WERI-Rb-1 (cell line): ENCODE results near the gene SPCS1.

Experiments used
- DNase-seq: peaks from one replicate; pipeline ENCODE4 v3.0.0-alpha.2; 2020
- H3K27ac ChIP-seq: fragments of 250-450 bp; sonication (Bioruptor Pico); 2 replicates; pipeline ENCODE4 v1.5.1; 2020; ENCODE audit warnings: mild to moderate bottlenecking, moderate library complexity
- H3K27me3 ChIP-seq: fragments of 250-450 bp; sonication (Bioruptor Pico); 2 replicates; pipeline ENCODE4 v1.5.1; 2021; ENCODE audit warnings: mild to moderate bottlenecking, low read depth, moderate library complexity; ENCODE audit not compliant: insufficient read depth, severe bottlenecking
- H3K36me3 ChIP-seq: fragments of 250-450 bp; sonication (Bioruptor Pico); 2 replicates; pipeline ENCODE4 v1.5.1; 2020; ENCODE audit warnings: mild to moderate bottlenecking, moderate library complexity
- H3K4me3 ChIP-seq: 2 replicates; pipeline ENCODE4 v1.5.1; 2011; ENCODE audit warnings: low read depth, mild to moderate bottlenecking, control low read depth, low read length
- H3K9me3 ChIP-seq: fragments of 250-450 bp; sonication (Bioruptor Pico); 2 replicates; pipeline ENCODE4 v1.5.1; 2021; ENCODE audit warnings: mild to moderate bottlenecking, moderate library complexity; ENCODE audit not compliant: severe bottlenecking
- TF ChIP-seq, protein P1 (sequence below): IDR thresholded peaks from 2 replicates; pipeline ENCODE4 v1.5.1; 2011; ENCODE audit warnings: low read depth, mild to moderate bottlenecking, control low read depth, inconsistent platforms, low read length

Gene SPCS1

DNA sequence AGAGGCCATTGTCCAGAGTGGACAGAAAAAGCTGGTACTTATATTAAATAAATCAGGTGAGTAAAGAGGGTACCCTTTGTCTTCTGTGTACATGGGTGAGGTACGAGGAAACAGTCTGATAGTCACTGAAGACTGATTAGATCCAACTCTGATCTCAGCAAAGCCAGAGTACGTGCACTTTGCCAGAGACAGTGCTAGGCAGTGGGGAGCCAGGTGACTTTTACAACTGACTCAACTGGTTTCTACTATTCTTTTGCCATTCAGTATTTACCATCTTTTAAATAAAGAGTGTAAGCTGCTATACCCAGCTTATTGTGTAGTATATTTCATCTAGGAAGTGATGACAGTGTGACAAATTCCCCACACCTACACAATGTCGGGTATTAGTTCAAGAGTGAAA, 16.8 kb upstream of the SPCS1 start:
- no peaks in the 10 kb centered on the region for H3K27me3 ChIP-seq
- no peak overlapping the region for H3K4me3 ChIP-seq
- DNase-seq, result no peak
- peaks cover 77% of the 10 kb centered on the region for H3K36me3 ChIP-seq
- TF ChIP-seq, protein P1, sequence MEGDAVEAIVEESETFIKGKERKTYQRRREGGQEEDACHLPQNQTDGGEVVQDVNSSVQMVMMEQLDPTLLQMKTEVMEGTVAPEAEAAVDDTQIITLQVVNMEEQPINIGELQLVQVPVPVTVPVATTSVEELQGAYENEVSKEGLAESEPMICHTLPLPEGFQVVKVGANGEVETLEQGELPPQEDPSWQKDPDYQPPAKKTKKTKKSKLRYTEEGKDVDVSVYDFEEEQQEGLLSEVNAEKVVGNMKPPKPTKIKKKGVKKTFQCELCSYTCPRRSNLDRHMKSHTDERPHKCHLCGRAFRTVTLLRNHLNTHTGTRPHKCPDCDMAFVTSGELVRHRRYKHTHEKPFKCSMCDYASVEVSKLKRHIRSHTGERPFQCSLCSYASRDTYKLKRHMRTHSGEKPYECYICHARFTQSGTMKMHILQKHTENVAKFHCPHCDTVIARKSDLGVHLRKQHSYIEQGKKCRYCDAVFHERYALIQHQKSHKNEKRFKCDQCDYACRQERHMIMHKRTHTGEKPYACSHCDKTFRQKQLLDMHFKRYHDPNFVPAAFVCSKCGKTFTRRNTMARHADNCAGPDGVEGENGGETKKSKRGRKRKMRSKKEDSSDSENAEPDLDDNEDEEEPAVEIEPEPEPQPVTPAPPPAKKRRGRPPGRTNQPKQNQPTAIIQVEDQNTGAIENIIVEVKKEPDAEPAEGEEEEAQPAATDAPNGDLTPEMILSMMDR, result no peak
- H3K9me3 ChIP-seq, result no peaks in the 10 kb centered on the region
- no peak overlapping the region for H3K27ac ChIP-seq

DNA sequence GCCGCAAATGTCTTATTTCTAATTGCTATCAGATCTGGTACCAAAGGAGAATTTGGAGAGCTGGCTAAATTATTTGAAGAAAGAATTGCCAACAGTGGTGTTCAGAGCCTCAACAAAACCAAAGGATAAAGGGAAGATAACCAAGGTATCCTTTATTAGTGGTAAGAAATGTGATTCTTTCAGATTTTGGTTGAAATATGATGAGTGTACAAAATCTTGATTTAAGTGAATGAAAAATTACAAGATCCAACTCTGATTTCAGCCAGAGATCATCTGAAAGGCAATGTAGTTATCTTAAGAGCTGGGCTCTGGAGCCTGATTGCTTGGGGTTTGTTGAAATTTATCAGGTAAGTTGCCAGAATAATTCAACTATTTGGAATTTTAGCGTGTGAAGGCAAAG, 15.3 kb upstream of the SPCS1 start:
- no peak for DNase-seq
- Histone ChIP-seq H3K36me3 (peaks cover 90% of the 10 kb centered on the region), H3K9me3 (no peaks in the 10 kb centered on the region), H3K4me3 (no peak overlapping the region), H3K27me3 (no peaks in the 10 kb centered on the region), H3K27ac (no peak overlapping the region)
- TF ChIP-seq, protein P1, result no peak

DNA sequence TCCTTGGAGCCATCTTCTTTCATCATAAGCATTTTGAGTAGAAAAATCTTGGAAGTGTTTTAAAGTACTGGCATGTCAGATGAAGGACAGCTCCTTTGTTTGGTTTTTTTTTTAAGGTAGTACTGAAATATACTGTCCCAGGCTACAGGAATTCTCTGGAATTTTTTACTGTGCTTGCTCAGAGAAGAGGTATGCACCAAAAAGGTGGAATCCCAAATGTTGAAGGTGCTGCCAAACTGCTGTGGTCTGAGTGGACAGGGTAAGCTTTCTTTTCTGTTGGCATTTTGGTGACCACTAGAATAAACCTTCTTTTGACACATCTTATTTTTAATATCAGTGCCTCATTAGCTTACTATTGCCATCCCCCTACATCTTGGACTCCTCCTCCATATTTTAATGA, 12.8 kb upstream of the SPCS1 start:
- DNase-seq, result no peak
- TF ChIP-seq, protein P1, result no peak
- peaks cover 98% of the 10 kb centered on the region for H3K36me3 ChIP-seq

GRCh38 chr3:52694528-52695189, 11.2 kb upstream of the SPCS1 start:
- H3K36me3 ChIP-seq, result peaks cover 94% of the 10 kb centered on the region
- H3K4me3 ChIP-seq, result no peak overlapping the region
- H3K9me3 ChIP-seq, result no peaks in the 10 kb centered on the region
- TF ChIP-seq, protein P1, result no peak
- no peaks in the 10 kb centered on the region for H3K27me3 ChIP-seq
- H3K27ac ChIP-seq, result no peak overlapping the region
- no peak for DNase-seq

More for the DNA sequence above, 12.8 kb upstream of the SPCS1 start:
- Histone ChIP-seq H3K27me3 (no peaks in the 10 kb centered on the region), H3K9me3 (no peaks in the 10 kb centered on the region), H3K4me3 (no peak overlapping the region), H3K27ac (no peak overlapping the region)

GRCh38 chr3:52695798-52696671, 9.9 kb upstream of the SPCS1 start:
- Histone ChIP-seq H3K9me3 (no peaks in the 10 kb centered on the region), H3K36me3 (peaks cover 82% of the 10 kb centered on the region), H3K27ac (no peak overlapping the region), H3K27me3 (no peaks in the 10 kb centered on the region), H3K4me3 (no peak overlapping the region)
- TF ChIP-seq, protein P1, result no peak
- DNase-seq, result no peak
